GM23338 (cell line): ENCODE measurements around the gene STAC2. TPM values are rescaled to one million over a fixed set of nuclear protein-coding genes. Genes with fewer than 3 reads are reported as not detected.

Source experiments
- ATAC-seq: fragments of 200-7000 bp; cut with Tn5 transposase; 3 replicates; pipeline ENCODE4 v1.9.1; 2020
- DNase-seq: peaks from one replicate; pipeline ENCODE4 v3.0.0-alpha.2; 2015; ENCODE audit warnings: low spot score
- H2AFZ ChIP-seq: fragments of 200-600 bp; sonication (generic); 2 replicates; pipeline ENCODE4 v1.8.0; 2016; ENCODE audit warnings: antibody characterized with exemption, mild to moderate bottlenecking, moderate library complexity
- H3F3A ChIP-seq: fragments of 200-600 bp; sonication (generic); replicated peaks from 2 replicates; pipeline ENCODE4 v1.8.0; 2017; ENCODE audit warnings: antibody characterized with exemption, mixed run types, low read depth
- H3K27ac ChIP-seq: fragments of 200-600 bp; sonication (generic); 2 replicates; pipeline ENCODE4 v1.6.1; 2016; ENCODE audit warnings: low read depth
- H3K27me3 ChIP-seq: fragments of 200-600 bp; sonication (generic); 2 replicates; pipeline ENCODE4 v1.8.0; 2016; ENCODE audit warnings: mild to moderate bottlenecking, mixed run types, moderate library complexity; ENCODE audit not compliant: insufficient read depth
- H3K36me3 ChIP-seq: fragments of 200-600 bp; sonication (generic); 2 replicates; pipeline ENCODE4 v1.8.0; 2016; ENCODE audit warnings: mild to moderate bottlenecking; ENCODE audit not compliant: insufficient read depth
- H3K4me1 ChIP-seq: fragments of 200-600 bp; sonication (generic); 2 replicates; pipeline ENCODE4 v1.8.0; 2016; ENCODE audit warnings: mild to moderate bottlenecking, moderate library complexity; ENCODE audit not compliant: insufficient read depth
- H3K4me2 ChIP-seq: fragments of 200-600 bp; sonication (generic); 2 replicates; pipeline ENCODE4 v1.7.1; 2017; ENCODE audit warnings: mixed run types
- H3K4me3 ChIP-seq: fragments of 200-600 bp; sonication (generic); 2 replicates; pipeline ENCODE4 v1.6.1; 2016; ENCODE audit warnings: mixed run types
- H3K79me2 ChIP-seq: fragments of 200-600 bp; sonication (generic); replicated peaks from 2 replicates; pipeline ENCODE4 v1.8.0; 2017; ENCODE audit warnings: mild to moderate bottlenecking; ENCODE audit not compliant: insufficient read depth
- H3K9me2 ChIP-seq: fragments of 200-600 bp; sonication (generic); 2 replicates; pipeline ENCODE4 v1.8.0; 2017; ENCODE audit not compliant: insufficient read depth
- H4K20me1 ChIP-seq: fragments of 200-600 bp; sonication (generic); replicated peaks from 2 replicates; pipeline ENCODE4 v1.8.0; 2017; ENCODE audit warnings: mild to moderate bottlenecking; ENCODE audit not compliant: insufficient read depth
- H3K27ac Mint-ChIP-seq: 2 replicates; pipeline ENCODE4 v1.8.0; 2020; ENCODE audit warnings: inconsistent platforms, mild to moderate bottlenecking, moderate library complexity, mixed read lengths
- H3K27me3 Mint-ChIP-seq: 3 replicates; pipeline ENCODE4 v1.8.0; 2022; ENCODE audit warnings: low read depth, mild to moderate bottlenecking, moderate library complexity, mixed read lengths, inconsistent platforms; ENCODE audit not compliant: insufficient read depth, poor library complexity
- H3K36me3 Mint-ChIP-seq: 3 replicates; pipeline ENCODE4 v1.8.0; 2021; ENCODE audit warnings: low read depth, mild to moderate bottlenecking, inconsistent platforms, moderate library complexity, mixed read lengths
- H3K4me1 Mint-ChIP-seq: 3 replicates; pipeline ENCODE4 v1.8.0; 2020; ENCODE audit warnings: mild to moderate bottlenecking, inconsistent platforms, mixed read lengths
- H3K4me3 Mint-ChIP-seq: 3 replicates; pipeline ENCODE4 v1.8.0; 2021; ENCODE audit warnings: moderate library complexity, mild to moderate bottlenecking, inconsistent platforms, mixed read lengths
- H3K9me3 Mint-ChIP-seq: 3 replicates; pipeline ENCODE4 v1.8.0; 2020; ENCODE audit warnings: moderate library complexity, mild to moderate bottlenecking, inconsistent platforms, mixed read lengths
- CREB1 ChIP-seq: fragments of 250-450 bp; sonication (Bioruptor Pico); IDR thresholded peaks from 2 replicates; pipeline ENCODE4 v1.5.0; 2020; ENCODE audit warnings: low read depth, mild to moderate bottlenecking, moderate library complexity
- NANOG ChIP-seq: IDR thresholded peaks from 2 replicates; pipeline ENCODE4 v1.6.1; 2016; ENCODE audit warnings: antibody characterized with exemption, borderline replicate concordance
- ZNF114 ChIP-seq: fragments of 250-450 bp; sonication (Bioruptor Pico); IDR thresholded peaks from 2 replicates; pipeline ENCODE4 v1.5.0; 2020; ENCODE audit warnings: mild to moderate bottlenecking, moderate library complexity
- polyA plus RNA-seq: library from polyadenylated mRNA; unstranded; fragments of >200 nt; fragmentation: Nextera tagmentation; extraction: Ambion mirVana; gene quantifications from 2 replicates; pipeline ENCODE4 v1.2.1, GENCODE V29; 2016
- total RNA-seq: library from RNA; depleted of rRNA; stranded (reverse); fragments of >200 nt; shearing (Covaris generic); gene quantifications from 2 replicates; pipeline ENCODE4 v1.2.3, GENCODE V29; 2014
- TF ChIP-seq, protein P1 (sequence below): fragments of 250-450 bp; sonication (Bioruptor Pico); IDR thresholded peaks from 2 replicates; pipeline ENCODE4 v1.5.0; 2020; ENCODE audit warnings: mild to moderate bottlenecking, moderate library complexity

The STAC2 gene
- total and polyA plus RNA-seq, 2 experiments from 2014 or later = 1.9 to 3.1 TPM

DNA sequence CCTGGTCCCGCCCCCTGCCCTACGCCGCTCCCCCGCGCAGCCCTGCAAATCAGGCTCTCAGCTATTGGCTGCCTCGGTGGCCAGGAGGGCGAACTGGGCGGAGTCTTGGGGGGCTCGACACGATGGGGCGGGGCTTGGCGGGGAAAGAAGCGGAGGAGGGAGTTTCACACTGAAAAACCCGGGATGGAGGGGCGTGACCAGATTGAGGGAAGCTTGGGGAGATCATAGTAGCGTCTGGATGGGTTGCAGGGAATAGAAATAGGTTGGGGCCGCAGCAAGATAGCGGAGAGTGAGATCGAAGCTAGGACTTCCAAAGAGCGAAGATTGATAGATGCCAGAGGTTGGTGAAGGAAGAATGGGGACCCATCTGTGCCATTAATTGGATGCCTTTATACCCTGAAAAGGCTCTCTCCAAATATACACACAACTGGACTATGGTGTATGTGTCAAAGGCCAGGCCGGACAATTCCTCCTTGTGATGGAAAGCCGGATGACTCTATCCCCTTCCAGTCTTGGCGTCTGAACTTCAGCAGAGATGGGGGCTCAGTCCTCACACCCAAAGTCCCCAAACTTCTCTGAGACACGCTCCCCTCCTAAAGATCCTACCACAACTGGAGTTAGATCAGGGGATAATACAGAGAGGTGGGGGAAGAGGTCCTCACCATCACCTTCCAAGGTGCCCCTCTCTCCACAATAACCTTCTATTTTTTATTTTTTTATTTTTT, 376 bp upstream of the STAC2 start:
- ATAC-seq (peak; percentile 89), DNase-seq (peak; percentile 99)
- H4K20me1 ChIP-seq = no peaks in the 10 kb centered on the region
- no peak overlapping the region for H3K27ac Mint-ChIP-seq
- no peaks in the 10 kb centered on the region; the same call in 2 of the 3 replicates for H3K36me3 Mint-ChIP-seq
- peaks cover 40% of the 10 kb centered on the region for H3K27me3 Mint-ChIP-seq
- peak overlapping the region; percentile 70 for H3K4me3 Mint-ChIP-seq
- no peaks in the 10 kb centered on the region for H3K79me2 ChIP-seq
- H3K27ac ChIP-seq = no peak overlapping the region
- H3K4me1 Mint-ChIP-seq = peaks cover 19% of the 10 kb centered on the region
- H3K4me2 ChIP-seq = peak overlapping the region; percentile 61
- TF ChIP-seq CREB1 (CRISPR knock-in tag) (0 out of 2 replicates have a peak, but pooled peaks have one; percentile 9), ZNF114 (CRISPR knock-in tag) (no peak), NANOG (no peak)
- TF ChIP-seq, protein P1, sequence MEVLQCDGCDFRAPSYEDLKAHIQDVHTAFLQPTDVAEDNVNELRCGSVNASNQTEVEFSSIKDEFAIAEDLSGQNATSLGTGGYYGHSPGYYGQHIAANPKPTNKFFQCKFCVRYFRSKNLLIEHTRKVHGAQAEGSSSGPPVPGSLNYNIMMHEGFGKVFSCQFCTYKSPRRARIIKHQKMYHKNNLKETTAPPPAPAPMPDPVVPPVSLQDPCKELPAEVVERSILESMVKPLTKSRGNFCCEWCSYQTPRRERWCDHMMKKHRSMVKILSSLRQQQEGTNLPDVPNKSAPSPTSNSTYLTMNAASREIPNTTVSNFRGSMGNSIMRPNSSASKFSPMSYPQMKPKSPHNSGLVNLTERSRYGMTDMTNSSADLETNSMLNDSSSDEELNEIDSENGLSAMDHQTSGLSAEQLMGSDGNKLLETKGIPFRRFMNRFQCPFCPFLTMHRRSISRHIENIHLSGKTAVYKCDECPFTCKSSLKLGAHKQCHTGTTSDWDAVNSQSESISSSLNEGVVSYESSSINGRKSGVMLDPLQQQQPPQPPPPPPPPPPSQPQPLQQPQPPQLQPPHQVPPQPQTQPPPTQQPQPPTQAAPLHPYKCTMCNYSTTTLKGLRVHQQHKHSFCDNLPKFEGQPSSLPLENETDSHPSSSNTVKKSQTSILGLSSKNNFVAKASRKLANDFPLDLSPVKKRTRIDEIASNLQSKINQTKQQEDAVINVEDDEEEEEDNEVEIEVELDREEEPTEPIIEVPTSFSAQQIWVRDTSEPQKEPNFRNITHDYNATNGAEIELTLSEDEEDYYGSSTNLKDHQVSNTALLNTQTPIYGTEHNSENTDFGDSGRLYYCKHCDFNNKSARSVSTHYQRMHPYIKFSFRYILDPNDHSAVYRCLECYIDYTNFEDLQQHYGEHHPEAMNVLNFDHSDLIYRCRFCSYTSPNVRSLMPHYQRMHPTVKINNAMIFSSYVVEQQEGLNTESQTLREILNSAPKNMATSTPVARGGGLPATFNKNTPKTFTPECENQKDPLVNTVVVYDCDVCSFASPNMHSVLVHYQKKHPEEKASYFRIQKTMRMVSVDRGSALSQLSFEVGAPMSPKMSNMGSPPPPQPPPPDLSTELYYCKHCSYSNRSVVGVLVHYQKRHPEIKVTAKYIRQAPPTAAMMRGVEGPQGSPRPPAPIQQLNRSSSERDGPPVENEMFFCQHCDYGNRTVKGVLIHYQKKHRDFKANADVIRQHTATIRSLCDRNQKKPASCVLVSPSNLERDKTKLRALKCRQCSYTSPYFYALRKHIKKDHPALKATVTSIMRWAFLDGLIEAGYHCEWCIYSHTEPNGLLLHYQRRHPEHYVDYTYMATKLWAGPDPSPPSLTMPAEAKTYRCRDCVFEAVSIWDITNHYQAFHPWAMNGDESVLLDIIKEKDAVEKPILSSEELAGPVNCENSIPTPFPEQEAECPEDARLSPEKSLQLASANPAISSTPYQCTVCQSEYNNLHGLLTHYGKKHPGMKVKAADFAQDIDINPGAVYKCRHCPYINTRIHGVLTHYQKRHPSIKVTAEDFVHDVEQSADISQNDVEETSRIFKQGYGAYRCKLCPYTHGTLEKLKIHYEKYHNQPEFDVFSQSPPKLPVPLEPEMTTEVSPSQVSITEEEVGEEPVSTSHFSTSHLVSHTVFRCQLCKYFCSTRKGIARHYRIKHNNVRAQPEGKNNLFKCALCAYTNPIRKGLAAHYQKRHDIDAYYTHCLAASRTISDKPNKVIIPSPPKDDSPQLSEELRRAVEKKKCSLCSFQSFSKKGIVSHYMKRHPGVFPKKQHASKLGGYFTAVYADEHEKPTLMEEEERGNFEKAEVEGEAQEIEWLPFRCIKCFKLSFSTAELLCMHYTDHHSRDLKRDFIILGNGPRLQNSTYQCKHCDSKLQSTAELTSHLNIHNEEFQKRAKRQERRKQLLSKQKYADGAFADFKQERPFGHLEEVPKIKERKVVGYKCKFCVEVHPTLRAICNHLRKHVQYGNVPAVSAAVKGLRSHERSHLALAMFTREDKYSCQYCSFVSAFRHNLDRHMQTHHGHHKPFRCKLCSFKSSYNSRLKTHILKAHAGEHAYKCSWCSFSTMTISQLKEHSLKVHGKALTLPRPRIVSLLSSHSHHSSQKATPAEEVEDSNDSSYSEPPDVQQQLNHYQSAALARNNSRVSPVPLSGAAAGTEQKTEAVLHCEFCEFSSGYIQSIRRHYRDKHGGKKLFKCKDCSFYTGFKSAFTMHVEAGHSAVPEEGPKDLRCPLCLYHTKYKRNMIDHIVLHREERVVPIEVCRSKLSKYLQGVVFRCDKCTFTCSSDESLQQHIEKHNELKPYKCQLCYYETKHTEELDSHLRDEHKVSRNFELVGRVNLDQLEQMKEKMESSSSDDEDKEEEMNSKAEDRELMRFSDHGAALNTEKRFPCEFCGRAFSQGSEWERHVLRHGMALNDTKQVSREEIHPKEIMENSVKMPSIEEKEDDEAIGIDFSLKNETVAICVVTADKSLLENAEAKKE = no peak
- no peaks in the 10 kb centered on the region for H3K36me3 ChIP-seq
- H3K4me1 ChIP-seq = peaks cover 7% of the 10 kb centered on the region; the same call in 1 of the 2 replicates
- peaks cover 8% of the 10 kb centered on the region; the same call in 1 of the 2 replicates for H3F3A ChIP-seq
- peak overlapping the region; percentile 81; the same call in 1 of the 2 replicates for H3K4me3 ChIP-seq
- H2AFZ ChIP-seq = no peak overlapping the region
- H3K9me2 ChIP-seq = no peaks in the 10 kb centered on the region
- H3K9me3 Mint-ChIP-seq = no peaks in the 10 kb centered on the region; the same call in 2 of the 3 replicates
- peaks cover 34% of the 10 kb centered on the region for H3K27me3 ChIP-seq
